ENCODE measurements around the gene MTSS2. TPM values are rescaled to one million over a fixed set of nuclear protein-coding genes. Genes with fewer than 3 reads are reported as not detected.

The MTSS2 gene
- total RNA-seq, 1 donor from 2014 or later: 60.8 TPM

GRCh38 chr16:70651524-70651923 is 34.3 kb downstream of the MTSS2 start:
- Histone ChIP-seq H3K9me3 (no peaks in the 10 kb centered on the region), H3K27me3 (ENCODE audit: low read depth) (no peaks in the 10 kb centered on the region), H3K27ac (no peak overlapping the region), H3K36me3 (no peaks in the 10 kb centered on the region), H3K4me1 (peaks cover 5% of the 10 kb centered on the region), H3K4me3 (no peak overlapping the region)
- ATAC-seq: no peak
- TF ChIP-seq CTCF (IDR thresholded peaks at IDR 0.05): no peak
- no peak for DNase-seq
- intact Hi-C loops (cut with DNase I): no loop called here

GRCh38 chr16:70650216-70650615 is 35.6 kb downstream of the MTSS2 start:
- Histone ChIP-seq H3K9me3 (no peaks in the 10 kb centered on the region), H3K27ac (no peak overlapping the region), H3K27me3 (ENCODE audit: low read depth) (no peaks in the 10 kb centered on the region), H3K4me1 (peaks cover 5% of the 10 kb centered on the region), H3K36me3 (no peaks in the 10 kb centered on the region), H3K4me3 (no peak overlapping the region)
- ATAC-seq (no peak), DNase-seq (no peak)
- TF ChIP-seq CTCF (IDR thresholded peaks at IDR 0.05): no peak
- intact Hi-C loops (cut with DNase I): no loop called here

GRCh38 chr16:70649300-70649699 is 36.6 kb downstream of the MTSS2 start:
- Histone ChIP-seq H3K9me3 (no peaks in the 10 kb centered on the region), H3K4me3 (no peak overlapping the region), H3K27me3 (ENCODE audit: low read depth) (no peaks in the 10 kb centered on the region), H3K4me1 (peaks cover 5% of the 10 kb centered on the region), H3K27ac (no peak overlapping the region), H3K36me3 (no peaks in the 10 kb centered on the region)
- intact Hi-C loops (cut with DNase I): no loop called here
- TF ChIP-seq CTCF (IDR thresholded peaks at IDR 0.05): no peak
- no peak for DNase-seq
- ATAC-seq: no peak

- Histone ChIP-seq H3K4me1 (no peaks in the 10 kb centered on the region), H3K4me3 (no peak overlapping the region), H3K27me3 (ENCODE audit: low read depth) (no peaks in the 10 kb centered on the region), H3K36me3 (no peaks in the 10 kb centered on the region), H3K9me3 (no peaks in the 10 kb centered on the region), H3K27ac (no peak overlapping the region)
- intact Hi-C loops (cut with DNase I): no loop called here
- ATAC-seq (no peak), DNase-seq (no peak)
- TF ChIP-seq CTCF (IDR thresholded peaks at IDR 0.05): no peak
Observed at GRCh38 chr16:70648606-70649005, 37.2 kb downstream of the MTSS2 start.

GRCh38 chr16:70647441-70648359 is 38.2 kb downstream of the MTSS2 start:
- no peak for ATAC-seq
- no peaks in the 10 kb centered on the region for H3K36me3 ChIP-seq
- no peak for DNase-seq
- H3K4me3 ChIP-seq: no peak overlapping the region
- intact Hi-C loops (cut with DNase I): no loop called here
- no peak overlapping the region for H3K27ac ChIP-seq
- H3K4me1 ChIP-seq: no peaks in the 10 kb centered on the region
- no peaks in the 10 kb centered on the region for H3K9me3 ChIP-seq
- no peaks in the 10 kb centered on the region for H3K27me3 ChIP-seq (ENCODE audit: low read depth)
- no peak for TF ChIP-seq CTCF (IDR thresholded peaks at IDR 0.05)
